WERI-Rb-1 (cell line): Measurements from ENCODE around the gene NPRL2.
A peak's percentile ranks its signal among the peaks of the same experiment; 100 is the strongest.

Experiments
- DNase-seq: peaks from one replicate; pipeline ENCODE4 v3.0.0-alpha.2; 2020
- H3K27ac ChIP-seq: fragments of 250-450 bp; sonication (Bioruptor Pico); 2 replicates; pipeline ENCODE4 v1.5.1; 2020; ENCODE audit warnings: mild to moderate bottlenecking, moderate library complexity
- H3K27me3 ChIP-seq: fragments of 250-450 bp; sonication (Bioruptor Pico); 2 replicates; pipeline ENCODE4 v1.5.1; 2021; ENCODE audit warnings: mild to moderate bottlenecking, low read depth, moderate library complexity; ENCODE audit not compliant: insufficient read depth, severe bottlenecking
- H3K36me3 ChIP-seq: fragments of 250-450 bp; sonication (Bioruptor Pico); 2 replicates; pipeline ENCODE4 v1.5.1; 2020; ENCODE audit warnings: mild to moderate bottlenecking, moderate library complexity
- H3K4me3 ChIP-seq: 2 replicates; pipeline ENCODE4 v1.5.1; 2011; ENCODE audit warnings: low read depth, mild to moderate bottlenecking, control low read depth, low read length
- H3K9me3 ChIP-seq: fragments of 250-450 bp; sonication (Bioruptor Pico); 2 replicates; pipeline ENCODE4 v1.5.1; 2021; ENCODE audit warnings: mild to moderate bottlenecking, moderate library complexity; ENCODE audit not compliant: severe bottlenecking
- TF ChIP-seq, protein P1 (sequence below): IDR thresholded peaks from 2 replicates; pipeline ENCODE4 v1.5.1; 2011; ENCODE audit warnings: low read depth, mild to moderate bottlenecking, control low read depth, inconsistent platforms, low read length

NPRL2 gene

DNA sequence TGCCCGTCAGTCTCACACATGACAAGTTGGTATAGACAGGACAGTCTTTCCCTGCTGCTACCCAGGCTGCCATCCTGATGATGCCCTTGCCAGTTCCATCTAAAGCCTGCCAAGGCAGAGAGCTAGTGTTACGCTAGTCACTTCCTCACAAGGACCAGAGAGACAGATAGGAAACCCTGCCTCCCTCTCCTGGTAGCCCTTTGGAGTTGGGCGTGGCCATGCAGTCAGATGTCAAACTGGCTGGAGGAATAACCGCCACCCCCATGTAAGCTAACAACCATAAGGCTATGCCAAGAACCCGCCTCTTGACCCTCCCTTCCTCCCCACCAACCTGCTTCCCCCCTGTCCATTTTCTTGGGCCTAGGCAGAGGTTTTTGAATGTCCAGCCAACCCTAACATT is 6.0 kb upstream of the NPRL2 start:
- H3K9me3 ChIP-seq, result no peaks in the 10 kb centered on the region
- H3K4me3 ChIP-seq, result no peak overlapping the region
- H3K27ac ChIP-seq, result no peak overlapping the region
- no peaks in the 10 kb centered on the region for H3K27me3 ChIP-seq
- DNase-seq, result no peak
- peaks cover 54% of the 10 kb centered on the region for H3K36me3 ChIP-seq
- TF ChIP-seq, protein P1, sequence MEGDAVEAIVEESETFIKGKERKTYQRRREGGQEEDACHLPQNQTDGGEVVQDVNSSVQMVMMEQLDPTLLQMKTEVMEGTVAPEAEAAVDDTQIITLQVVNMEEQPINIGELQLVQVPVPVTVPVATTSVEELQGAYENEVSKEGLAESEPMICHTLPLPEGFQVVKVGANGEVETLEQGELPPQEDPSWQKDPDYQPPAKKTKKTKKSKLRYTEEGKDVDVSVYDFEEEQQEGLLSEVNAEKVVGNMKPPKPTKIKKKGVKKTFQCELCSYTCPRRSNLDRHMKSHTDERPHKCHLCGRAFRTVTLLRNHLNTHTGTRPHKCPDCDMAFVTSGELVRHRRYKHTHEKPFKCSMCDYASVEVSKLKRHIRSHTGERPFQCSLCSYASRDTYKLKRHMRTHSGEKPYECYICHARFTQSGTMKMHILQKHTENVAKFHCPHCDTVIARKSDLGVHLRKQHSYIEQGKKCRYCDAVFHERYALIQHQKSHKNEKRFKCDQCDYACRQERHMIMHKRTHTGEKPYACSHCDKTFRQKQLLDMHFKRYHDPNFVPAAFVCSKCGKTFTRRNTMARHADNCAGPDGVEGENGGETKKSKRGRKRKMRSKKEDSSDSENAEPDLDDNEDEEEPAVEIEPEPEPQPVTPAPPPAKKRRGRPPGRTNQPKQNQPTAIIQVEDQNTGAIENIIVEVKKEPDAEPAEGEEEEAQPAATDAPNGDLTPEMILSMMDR, result no peak

GRCh38 chr3:50355829-50356552 is 5.4 kb upstream of the NPRL2 start:
- Histone ChIP-seq H3K36me3 (peaks cover 54% of the 10 kb centered on the region), H3K27me3 (no peaks in the 10 kb centered on the region), H3K27ac (no peak overlapping the region), H3K4me3 (no peak overlapping the region), H3K9me3 (no peaks in the 10 kb centered on the region)
- DNase-seq, result no peak
- TF ChIP-seq, protein P1, result peak; percentile 44

- peaks cover 54% of the 10 kb centered on the region for H3K36me3 ChIP-seq
- no peak overlapping the region for H3K27ac ChIP-seq
- H3K9me3 ChIP-seq, result no peaks in the 10 kb centered on the region
- H3K4me3 ChIP-seq, result no peak overlapping the region
- TF ChIP-seq, protein P1, result no peak
- no peak for DNase-seq
- no peaks in the 10 kb centered on the region for H3K27me3 ChIP-seq
These were observed 4.3 kb upstream of the NPRL2 start for GRCh38 chr3:50354850-50355249.

GRCh38 chr3:50354186-50354764 is 3.7 kb upstream of the NPRL2 start:
- no peak for DNase-seq
- H3K27ac ChIP-seq, result no peak overlapping the region
- H3K36me3 ChIP-seq, result peaks cover 58% of the 10 kb centered on the region
- H3K9me3 ChIP-seq, result no peaks in the 10 kb centered on the region
- H3K4me3 ChIP-seq, result no peak overlapping the region
- H3K27me3 ChIP-seq, result no peaks in the 10 kb centered on the region
- TF ChIP-seq, protein P1, result no peak

- Histone ChIP-seq H3K9me3 (no peaks in the 10 kb centered on the region), H3K27me3 (no peaks in the 10 kb centered on the region), H3K27ac (no peak overlapping the region), H3K4me3 (no peak overlapping the region), H3K36me3 (peaks cover 66% of the 10 kb centered on the region)
- no peak for DNase-seq
- TF ChIP-seq, protein P1, result no peak
These were observed 2.9 kb upstream of the NPRL2 start for GRCh38 chr3:50353245-50354004.
